Sigmoid colon (tissue), 4 donors: ENCODE measurements around the gene NOX5.

Source experiments
- CTCF ChIP-seq, 4 experiments: fragments of 450-650 bp in 3 of 4; fragments of 200-600 bp in 1 of 4; IDR thresholded peaks; one replicate each; pipeline ENCODE4 v1.5.1; 2016 to 2019; ENCODE audit warnings: antibody characterized with exemption in 4 of 4, mild to moderate bottlenecking in 3 of 4, moderate library complexity in 2 of 4
- EP300 ChIP-seq, 4 donors: sonication (generic); formaldehyde crosslinking; IDR thresholded peaks; one replicate each; pipeline ENCODE4 v1.6.1; 2017; ENCODE audit warnings: antibody characterized with exemption in 4 of 4
- POLR2A ChIP-seq, 2 donors: fragments of 450-650 bp; IDR thresholded peaks; one replicate each; pipeline ENCODE4 v1.6.1; 2016; ENCODE audit warnings: antibody characterized with exemption in 2 of 2, mild to moderate bottlenecking in 2 of 2, moderate library complexity in 2 of 2
- POLR2AphosphoS5 ChIP-seq, 4 donors: sonication (generic); formaldehyde crosslinking; IDR thresholded peaks; one replicate each; pipeline ENCODE4 v1.6.1; 2017; ENCODE audit warnings: antibody characterized with exemption in 4 of 4

GRCh38 chr15:68990992-68991500 lies 23.4 kb upstream of the NOX5 start:
- no peak for TF ChIP-seq CTCF (IDR thresholded peaks at IDR 0.05)
- no peak for TF ChIP-seq POLR2A (IDR thresholded peaks at IDR 0.05)
- no peak for TF ChIP-seq EP300 (IDR thresholded peaks at IDR 0.05)
- no peak for TF ChIP-seq POLR2AphosphoS5 (IDR thresholded peaks at IDR 0.05)
